H1 (cell line): ENCODE data around the gene SEC14L3. TPM values are rescaled to one million over a fixed set of nuclear protein-coding genes. Genes with fewer than 3 reads are reported as not detected.

ENCODE experiments used
- CTCF ChIA-PET: fragments of 300-600 bp; sonication (Branson Sonifier 250); formaldehyde crosslinking; loops from one replicate; lab custom pipeline; 2021; ENCODE audit not compliant: partially characterized antibody; lab: Charles Lee
- POLR2A ChIA-PET: fragments of 300-600 bp; sonication (Branson Sonifier 250); formaldehyde crosslinking; loops from one replicate; lab custom pipeline; 2021; ENCODE audit warnings: inconsistent platforms; ENCODE audit not compliant: partially characterized antibody; lab: Charles Lee
- DNase-seq, 2 experiments: peaks; one replicate each; pipeline versions ENCODE4 v3.0.0 to v3.0.0-alpha.2; 2010 to 2022; ENCODE audit warnings: low spot score in 2 of 2, low read depth in 1 of 2, mixed read lengths in 1 of 2
- FAIRE-seq: peaks from 2 replicates; lab custom pipeline; 2011; peaks lifted over from hg19 to GRCh38; lab: Jason Lieb, UNC
- H2AFZ ChIP-seq: 2 replicates; pipeline ENCODE4 v1.8.1; 2012; ENCODE audit warnings: low read length, inconsistent platforms
- H2AK5ac ChIP-seq: 2 replicates; pipeline ENCODE4 v1.6.1; 2013; ENCODE audit warnings: low read depth, low read length
- H2BK120ac ChIP-seq: replicated peaks from 2 replicates; pipeline ENCODE3; 2013; ENCODE audit warnings: low read depth, low read length, inconsistent platforms
- H2BK12ac ChIP-seq: 2 replicates; pipeline ENCODE4 v1.6.1; 2013; ENCODE audit warnings: low read depth, low read length
- H2BK15ac ChIP-seq: 2 replicates; pipeline ENCODE4 v1.6.1; 2013; ENCODE audit warnings: low read length
- H2BK20ac ChIP-seq: 2 replicates; pipeline ENCODE4 v1.6.1; 2013; ENCODE audit warnings: low read length
- H2BK5ac ChIP-seq: 2 replicates; pipeline ENCODE4 v1.6.1; 2013; ENCODE audit warnings: low read depth, low read length
- H3K14ac ChIP-seq: 2 replicates; pipeline ENCODE4 v1.6.1; 2013; ENCODE audit warnings: inconsistent platforms; ENCODE audit not compliant: insufficient read length
- H3K18ac ChIP-seq: 2 replicates; pipeline ENCODE4 v1.6.1; 2013; ENCODE audit warnings: low read length; ENCODE audit errors: extremely low read depth
- H3K23ac ChIP-seq: 2 replicates; pipeline ENCODE4 v1.6.1; 2013; ENCODE audit warnings: inconsistent platforms; ENCODE audit not compliant: insufficient read length
- H3K23me2 ChIP-seq: 2 replicates; pipeline ENCODE4 v1.6.1; 2013; ENCODE audit warnings: low read depth, low read length
- H3K27ac ChIP-seq: 2 replicates; pipeline ENCODE4 v1.6.1; 2011; ENCODE audit warnings: low read depth, low read length, inconsistent platforms
- H3K27me3 ChIP-seq, 4 experiments: replicated peaks in 1 of 4; 1 replicate in 1 of 4; 2 replicates in 3 of 4; pipeline versions ENCODE4 v1.6.1 to v1.8.1; 2011 to 2013; ENCODE audit warnings: low read length in 3 of 4, mild to moderate bottlenecking in 3 of 4, inconsistent platforms in 2 of 4, mixed read lengths in 2 of 4, moderate library complexity in 1 of 4; ENCODE audit not compliant: control insufficient read depth in 3 of 4, insufficient read depth in 3 of 4; ENCODE audit errors: extremely low read depth in 1 of 4
- H3K36me3 ChIP-seq, 4 experiments: 2 replicates each; pipeline versions ENCODE4 v1.6.1 to v1.8.1; 2011 to 2013; ENCODE audit warnings: mild to moderate bottlenecking in 4 of 4, low read length in 3 of 4, moderate library complexity in 2 of 4, control low read depth in 1 of 4, inconsistent platforms in 1 of 4; ENCODE audit not compliant: insufficient read depth in 4 of 4, control insufficient read depth in 2 of 4
- H3K4ac ChIP-seq: replicated peaks from 2 replicates; pipeline ENCODE3; 2013; ENCODE audit warnings: low read length, low read depth, mixed read lengths, inconsistent platforms; ENCODE audit not compliant: insufficient read length
- H3K4me1 ChIP-seq, 4 experiments: replicated peaks in 1 of 4; 1 replicate in 1 of 4; 2 replicates in 3 of 4; pipeline versions ENCODE4 v1.6.1 to v1.8.1; 2011 to 2013; ENCODE audit warnings: low read length in 3 of 4, inconsistent platforms in 2 of 4, mixed read lengths in 1 of 4; ENCODE audit not compliant: insufficient read depth in 4 of 4, control insufficient read depth in 3 of 4
- H3K4me2 ChIP-seq, 2 experiments: 2 replicates each; pipeline versions ENCODE4 v1.6.1 to v1.8.1; 2011 to 2013; ENCODE audit warnings: low read depth in 2 of 2, low read length in 2 of 2, control low read depth in 1 of 2, inconsistent platforms in 1 of 2, mild to moderate bottlenecking in 1 of 2; ENCODE audit not compliant: insufficient read depth in 1 of 2
- H3K4me3 ChIP-seq, 4 experiments: fragments of 200-600, 300-600 bp in 1 of 4; sonication (generic), shearing (Covaris generic), sonication (Bioruptor Twin) in 1 of 4; 2 replicates each; pipeline versions ENCODE4 v1.5.1 to v1.8.1; 2011 to 2016; ENCODE audit warnings: low read length in 4 of 4, low read depth in 3 of 4, control low read depth in 2 of 4, inconsistent platforms in 2 of 4, mild to moderate bottlenecking in 2 of 4, mixed read lengths in 1 of 4, moderate library complexity in 1 of 4; ENCODE audit not compliant: insufficient read depth in 2 of 4; ENCODE audit errors: extremely low read depth in 1 of 4
- H3K56ac ChIP-seq: replicated peaks from 2 replicates; pipeline ENCODE3; 2013; ENCODE audit warnings: low read depth, mild to moderate bottlenecking, mixed read lengths, low read length, inconsistent platforms; ENCODE audit not compliant: insufficient read length
- H3K79me1 ChIP-seq: 2 replicates; pipeline ENCODE4 v1.6.1; 2013; ENCODE audit warnings: low read depth, low read length, control low read depth
- H3K79me2 ChIP-seq, 2 experiments: 2 replicates each; pipeline versions ENCODE4 v1.6.1 to v1.8.1; 2012 to 2013; ENCODE audit warnings: low read length in 2 of 2, mild to moderate bottlenecking in 2 of 2, inconsistent platforms in 1 of 2; ENCODE audit not compliant: insufficient read depth in 2 of 2, control insufficient read depth in 1 of 2
- H3K9ac ChIP-seq, 4 experiments: replicated peaks in 1 of 4; 1 replicate in 1 of 4; 2 replicates in 3 of 4; pipeline versions ENCODE4 v1.6.1 to v1.8.1; 2011 to 2013; ENCODE audit warnings: low read depth in 3 of 4, low read length in 3 of 4, control low read depth in 2 of 4, mild to moderate bottlenecking in 2 of 4, moderate library complexity in 2 of 4, inconsistent platforms in 1 of 4; ENCODE audit errors: extremely low read depth in 1 of 4
- H3K9me3 ChIP-seq, 2 experiments: 2 replicates each; pipeline versions ENCODE4 v1.6.1 to v1.8.1; 2012 to 2013; ENCODE audit warnings: mild to moderate bottlenecking in 2 of 2, moderate library complexity in 2 of 2, control low read depth in 1 of 2, inconsistent platforms in 1 of 2, low read depth in 1 of 2, low read length in 1 of 2, mixed read lengths in 1 of 2; ENCODE audit not compliant: insufficient read depth in 2 of 2
- H4K20me1 ChIP-seq, 2 experiments: replicated peaks in 1 of 2; 2 replicates each; pipeline versions ENCODE3 to v1.8.1; 2011 to 2013; ENCODE audit warnings: inconsistent platforms in 2 of 2, low read length in 2 of 2, mild to moderate bottlenecking in 1 of 2; ENCODE audit not compliant: insufficient read depth in 2 of 2, control insufficient read depth in 1 of 2
- H4K5ac ChIP-seq: 2 replicates; pipeline ENCODE4 v1.6.1; 2013; ENCODE audit warnings: low read length, low read depth, mixed read lengths, inconsistent platforms; ENCODE audit not compliant: insufficient read length
- H4K8ac ChIP-seq: 2 replicates; pipeline ENCODE4 v1.8.0; 2013; ENCODE audit warnings: mild to moderate bottlenecking, moderate library complexity, low read length, inconsistent platforms; ENCODE audit not compliant: insufficient read depth; ENCODE audit errors: extremely low read depth
- H4K91ac ChIP-seq: replicated peaks from 2 replicates; pipeline ENCODE3; 2013; ENCODE audit warnings: low read length, mixed read lengths, inconsistent platforms; ENCODE audit not compliant: insufficient read length
- BRCA1 ChIP-seq: IDR thresholded peaks from 2 replicates; pipeline ENCODE4 v1.6.1; 2012; ENCODE audit warnings: low read depth, low read length, improper control_type of control experiment
- EGR1 ChIP-seq: IDR thresholded peaks from 2 replicates; pipeline ENCODE4 v1.6.1; 2011; ENCODE audit warnings: low read depth, low read length, borderline replicate concordance
- HDAC6 ChIP-seq: IDR thresholded peaks from one replicate; pipeline ENCODE4 v1.7.1; 2012; ENCODE audit warnings: low read depth, mild to moderate bottlenecking, inconsistent platforms, low read length, moderate library complexity
- JUND ChIP-seq: IDR thresholded peaks from 2 replicates; pipeline ENCODE4 v1.6.1; 2011; ENCODE audit warnings: mild to moderate bottlenecking, improper control_type of control experiment, low read length
- KDM5A ChIP-seq: fragments of 200-600 bp; IDR thresholded peaks from 2 replicates; pipeline ENCODE4 v1.7.1; 2012; ENCODE audit warnings: mild to moderate bottlenecking, low read length, inconsistent platforms, mixed read lengths
- RBBP5 ChIP-seq: IDR thresholded peaks from 2 replicates; pipeline ENCODE4 v1.7.1; 2012; ENCODE audit warnings: low read depth, mild to moderate bottlenecking, inconsistent platforms, low read length, moderate library complexity, borderline replicate concordance
- RXRA ChIP-seq: IDR thresholded peaks from 2 replicates; pipeline ENCODE4 v1.6.1; 2011; ENCODE audit warnings: low read depth, mild to moderate bottlenecking, low read length, moderate library complexity; ENCODE audit not compliant: insufficient read depth
- SP4 ChIP-seq: IDR thresholded peaks from 2 replicates; pipeline ENCODE4 v1.6.1; 2012; ENCODE audit warnings: low read length, inconsistent platforms
- TAF7 ChIP-seq: optimal IDR thresholded peaks from 2 replicates; pipeline ENCODE3; 2011; ENCODE audit warnings: low read depth, mild to moderate bottlenecking, inconsistent platforms, low read length, moderate library complexity, borderline replicate concordance
- TCF12 ChIP-seq: IDR thresholded peaks from 2 replicates; pipeline ENCODE4 v1.6.1; 2011; ENCODE audit warnings: low read depth, mild to moderate bottlenecking, low read length
- YY1 ChIP-seq: IDR thresholded peaks from 2 replicates; pipeline ENCODE4 v1.6.1; 2011; ENCODE audit warnings: low read depth, mild to moderate bottlenecking, low read length
- ZNF274 ChIP-seq: IDR thresholded peaks from 2 replicates; pipeline ENCODE4 v1.7.0; 2012; ENCODE audit warnings: low read length, borderline replicate concordance; ENCODE audit errors: extremely low read depth
- WGBS, 2 experiments: shearing (Covaris generic) in 1 of 2; methylation state at CpG; one replicate each; pipeline versions ENCODE4 v1.1.6 to v1.1.7; 2013 to 2015; ENCODE audit warnings: low lambda C conversion rate in 2 of 2, mixed read lengths in 2 of 2, inconsistent platforms in 1 of 2, low coverage in 1 of 2, missing lambda C conversion rate in 1 of 2; ENCODE audit not compliant: insufficient replicate concordance in 2 of 2, insufficient coverage in 1 of 2, insufficient read length in 1 of 2; ENCODE audit errors: extremely low coverage in 1 of 2, missing lambda C conversion rate in 1 of 2; 5-methylcytosine and 5-hydroxymethylcytosine counted together
- polyA plus RNA-seq, 7 experiments: library from polyadenylated mRNA; depleted of rRNA in 3 of 7; stranded (reverse) in 5 of 7; unstranded in 2 of 7; fragments of >200 nt in 5 of 7; fragments of 200-250 nt in 2 of 7; gene quantifications; 1 replicate in 5 of 7; 2 replicates in 1 of 7; 4 replicates in 1 of 7; pipeline versions ENCODE4 v1.2.1 to v1.2.3, GENCODE V29; 2011 to 2013; ENCODE audit warnings: missing spikeins in 2 of 7, mixed read lengths in 2 of 7
- total RNA-seq: library from RNA; stranded (reverse); fragmentation: NEBNext Ultra II Directional; extraction: Animal tissue kit (Norgen Biotek cat#: 25700); gene quantifications from 2 replicates; pipeline ENCODE4 v1.2.1, GENCODE V29; 2021
- TF ChIP-seq, protein P1 (sequence below), 3 experiments: IDR thresholded peaks; 1 replicate in 2 of 3; 2 replicates in 1 of 3; pipeline versions ENCODE4 v1.5.1 to v1.6.1; 2011; ENCODE audit warnings: low read length in 3 of 3, mild to moderate bottlenecking in 3 of 3, inconsistent platforms in 2 of 3, low read depth in 1 of 3, moderate library complexity in 1 of 3; ENCODE audit not compliant: insufficient read depth in 1 of 3; ENCODE audit errors: control extremely low read depth in 1 of 3

SEC14L3 gene
- total and polyA plus RNA-seq, 2 of the 8 experiments (the other 6 are each of a cell fraction or from before 2014, with no cell fraction given), result not detected

DNA sequence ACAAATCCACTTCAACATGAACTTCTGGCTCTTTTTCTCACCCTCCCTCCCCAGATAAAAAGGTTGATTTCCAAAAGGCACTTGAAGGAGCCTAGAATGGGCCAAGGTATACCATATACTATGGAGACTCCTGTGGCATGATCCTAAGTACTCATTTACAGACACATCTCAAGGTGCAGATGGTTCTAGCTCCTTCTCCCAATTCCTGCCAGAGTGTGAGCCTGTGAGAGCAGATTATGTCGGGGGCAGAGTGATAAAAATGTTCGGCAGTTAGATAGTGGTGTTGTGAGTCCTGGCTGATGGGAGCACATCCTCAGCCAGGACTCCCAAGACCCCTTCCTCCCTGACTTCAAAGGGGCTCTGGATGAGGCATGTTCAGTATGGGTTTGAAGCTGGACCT, 8.2 kb upstream of the SEC14L3 start:
- no peak overlapping the region for H3K4me3 ChIP-seq
- no peak overlapping the region for H2BK12ac ChIP-seq
- H3K9me3 ChIP-seq, result no peaks in the 10 kb centered on the region
- no peak overlapping the region for H3K14ac ChIP-seq
- no peaks in the 10 kb centered on the region for H3K79me2 ChIP-seq
- no peak overlapping the region for H3K56ac ChIP-seq
- H4K5ac ChIP-seq, result no peak overlapping the region
- no peaks in the 10 kb centered on the region for H4K20me1 ChIP-seq
- H3K4me1 ChIP-seq, result no peaks in the 10 kb centered on the region; a peak in 1 of 7 replicates
- H3K18ac ChIP-seq, result no peak overlapping the region
- no peak overlapping the region for H2BK20ac ChIP-seq
- 90% methylated on average over 2 of the region's 2 CpGs; no CpG with 5 or more reads in 1 of the 2 experiments for WGBS, 2 experiments
- H2AFZ ChIP-seq, result no peak overlapping the region
- CTCF ChIA-PET, result interaction anchor here (0.8 to 1.4 kb wide), 4 partner anchors 9 to 35 kb away, joined by 3 read pairs; no protein-coding TSS in a partner anchor
- no peaks in the 10 kb centered on the region for H3K23me2 ChIP-seq
- H3K4me2 ChIP-seq, result no peak overlapping the region
- no peak overlapping the region for H2AK5ac ChIP-seq
- no peak overlapping the region for H3K4ac ChIP-seq
- no peak overlapping the region for H4K91ac ChIP-seq
- no peak overlapping the region for H3K23ac ChIP-seq
- H4K8ac ChIP-seq, result no peak overlapping the region
- no peak overlapping the region for H3K9ac ChIP-seq
- DNase-seq, result no peak
- POLR2A ChIA-PET, result no interaction called here
- no peak overlapping the region for H3K27ac ChIP-seq
- H2BK120ac ChIP-seq, result no peak overlapping the region
- H3K36me3 ChIP-seq, result no peaks in the 10 kb centered on the region
- no peak for FAIRE-seq
- H3K79me1 ChIP-seq, result no peaks in the 10 kb centered on the region
- H3K27me3 ChIP-seq, result no peaks in the 10 kb centered on the region
- no peak overlapping the region for H2BK15ac ChIP-seq
- H2BK5ac ChIP-seq, result no peak overlapping the region
- TF ChIP-seq TCF12 (no peak), EGR1 (no peak), TAF7 (no peak), KDM5A (no peak), YY1 (no peak), JUND (no peak), BRCA1 (no peak), RBBP5 (no peak), HDAC6 (no peak), ZNF274 (no peak), SP4 (no peak), RXRA (no peak)
- TF ChIP-seq, protein P1, sequence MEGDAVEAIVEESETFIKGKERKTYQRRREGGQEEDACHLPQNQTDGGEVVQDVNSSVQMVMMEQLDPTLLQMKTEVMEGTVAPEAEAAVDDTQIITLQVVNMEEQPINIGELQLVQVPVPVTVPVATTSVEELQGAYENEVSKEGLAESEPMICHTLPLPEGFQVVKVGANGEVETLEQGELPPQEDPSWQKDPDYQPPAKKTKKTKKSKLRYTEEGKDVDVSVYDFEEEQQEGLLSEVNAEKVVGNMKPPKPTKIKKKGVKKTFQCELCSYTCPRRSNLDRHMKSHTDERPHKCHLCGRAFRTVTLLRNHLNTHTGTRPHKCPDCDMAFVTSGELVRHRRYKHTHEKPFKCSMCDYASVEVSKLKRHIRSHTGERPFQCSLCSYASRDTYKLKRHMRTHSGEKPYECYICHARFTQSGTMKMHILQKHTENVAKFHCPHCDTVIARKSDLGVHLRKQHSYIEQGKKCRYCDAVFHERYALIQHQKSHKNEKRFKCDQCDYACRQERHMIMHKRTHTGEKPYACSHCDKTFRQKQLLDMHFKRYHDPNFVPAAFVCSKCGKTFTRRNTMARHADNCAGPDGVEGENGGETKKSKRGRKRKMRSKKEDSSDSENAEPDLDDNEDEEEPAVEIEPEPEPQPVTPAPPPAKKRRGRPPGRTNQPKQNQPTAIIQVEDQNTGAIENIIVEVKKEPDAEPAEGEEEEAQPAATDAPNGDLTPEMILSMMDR (IDR thresholded peaks at IDR 0.05; ENCODE audit: control extremely low read depth in 1 of 3, insufficient read depth in 1 of 3, low read depth in 1 of 3, low read length in 3 of 3), result no peak
